Measurements from ENCODE around the gene PIK3CA.
"Not testable (repeated sequence)": the region's sequence is repeated elsewhere in the genome, so short reads cannot be mapped to it uniquely, and the experiment has no call there.

PIK3CA gene

DNA sequence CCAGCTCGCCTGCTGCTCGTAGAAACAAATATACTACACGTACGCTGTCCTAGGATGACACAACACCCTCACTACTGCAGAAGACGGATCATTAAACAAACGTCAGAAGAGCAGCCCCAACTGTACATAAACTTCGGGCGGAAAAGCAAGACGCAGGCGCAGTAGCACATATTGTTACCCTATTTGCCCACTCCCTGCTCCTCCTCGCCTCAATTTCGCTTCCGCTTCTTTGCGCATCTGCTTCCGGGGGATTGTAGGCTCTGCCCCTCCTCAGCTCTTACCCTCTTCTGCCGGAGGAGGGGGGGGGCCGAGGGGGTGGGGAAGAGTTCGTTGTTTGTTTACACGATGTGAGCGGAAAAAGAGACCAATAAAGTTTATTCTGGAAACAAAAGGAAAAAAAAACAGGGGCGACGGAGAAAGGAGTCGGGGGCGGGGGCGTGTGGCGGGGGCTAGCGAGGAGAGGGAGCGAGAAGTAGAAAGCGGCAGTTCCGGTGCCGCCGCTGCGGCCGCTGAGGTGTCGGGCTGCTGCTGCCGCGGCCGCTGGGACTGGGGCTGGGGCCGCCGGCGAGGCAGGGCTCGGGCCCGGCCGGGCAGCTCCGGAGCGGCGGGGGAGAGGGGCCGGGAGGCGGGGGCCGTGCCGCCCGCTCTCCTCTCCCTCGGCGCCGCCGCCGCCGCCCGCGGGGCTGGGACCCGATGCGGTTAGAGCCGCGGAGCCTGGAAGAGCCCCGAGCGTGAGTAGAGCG is at the start of gene PIK3CA:
Gene PIK3CA (plus strand): TSS at position 485 of the 743 bp plus-strand sequence. CDS start 50,469 bp downstream, outside the sequence.
- Histone ChIP-seq H3K79me2 (ENCODE audit: control insufficient read depth, insufficient read depth, low read length, unreplicated experiment) (peaks cover 46% of the 10 kb centered on the region), H3K4me3 (ENCODE audit: low read depth, low read length) (peak within 1 kb of the TSS; percentile 99), H3K4me1 (ENCODE audit: control insufficient read depth, insufficient read depth, low read length, unreplicated experiment) (peaks cover 16% of the 10 kb centered on the region), H3K27me3 (ENCODE audit: insufficient read depth, low read length) (no peaks in the 10 kb centered on the region), H3K27ac (ENCODE audit: low read depth, low read length) (peak within 1 kb of the TSS; percentile 71), H2AFZ (ENCODE audit: low read length, unreplicated experiment) (peak within 1 kb of the TSS; percentile 99), H3K36me3 (ENCODE audit: insufficient read depth, low read length) (no peaks in the 10 kb centered on the region)

DNA sequence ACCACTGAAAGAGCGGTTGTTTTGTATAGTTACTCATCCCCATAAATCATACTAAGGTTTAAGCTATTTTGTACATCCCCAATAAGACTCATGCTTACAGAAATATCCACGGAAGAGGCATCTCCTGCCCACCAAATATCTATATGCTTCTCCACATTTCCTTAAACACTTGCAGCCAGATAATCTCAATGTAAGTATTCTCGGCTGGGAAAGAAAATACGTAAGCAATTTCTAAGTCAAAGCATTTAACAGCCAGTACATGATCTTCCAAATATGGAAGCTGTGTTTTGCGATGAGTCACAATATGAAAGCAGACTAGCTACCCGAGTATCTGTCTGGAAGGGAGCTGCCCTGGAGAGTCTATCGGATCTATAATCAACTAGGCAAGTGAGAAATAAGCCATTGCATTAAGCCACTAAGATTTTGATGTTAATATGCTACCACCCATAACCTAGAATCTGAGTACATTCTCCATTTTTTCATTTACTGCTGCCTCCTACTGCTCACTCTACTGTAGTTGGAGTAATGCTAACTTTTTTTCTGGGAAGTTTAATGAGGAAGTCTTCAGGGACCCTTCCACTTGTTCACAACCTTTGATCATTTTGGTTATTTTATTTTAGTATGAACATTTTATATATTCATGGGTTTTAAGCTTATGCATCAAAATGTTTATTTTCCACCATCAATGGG is 49.6 kb upstream of the PIK3CA start:
- H3K27ac ChIP-seq (ENCODE audit: low read depth, low read length): no peak overlapping the region
- peak overlapping the region; percentile 48 for H3K4me3 ChIP-seq (ENCODE audit: low read depth, low read length)
- no peaks in the 10 kb centered on the region for H3K36me3 ChIP-seq (ENCODE audit: insufficient read depth, low read length)
- no peaks in the 10 kb centered on the region for H3K79me2 ChIP-seq (ENCODE audit: control insufficient read depth, insufficient read depth, low read length, unreplicated experiment)
- no peaks in the 10 kb centered on the region for H3K27me3 ChIP-seq (ENCODE audit: insufficient read depth, low read length)
- peaks cover 12% of the 10 kb centered on the region for H3K4me1 ChIP-seq (ENCODE audit: control insufficient read depth, insufficient read depth, low read length, unreplicated experiment)
- peak overlapping the region; percentile 14 for H2AFZ ChIP-seq (ENCODE audit: low read length, unreplicated experiment)

DNA sequence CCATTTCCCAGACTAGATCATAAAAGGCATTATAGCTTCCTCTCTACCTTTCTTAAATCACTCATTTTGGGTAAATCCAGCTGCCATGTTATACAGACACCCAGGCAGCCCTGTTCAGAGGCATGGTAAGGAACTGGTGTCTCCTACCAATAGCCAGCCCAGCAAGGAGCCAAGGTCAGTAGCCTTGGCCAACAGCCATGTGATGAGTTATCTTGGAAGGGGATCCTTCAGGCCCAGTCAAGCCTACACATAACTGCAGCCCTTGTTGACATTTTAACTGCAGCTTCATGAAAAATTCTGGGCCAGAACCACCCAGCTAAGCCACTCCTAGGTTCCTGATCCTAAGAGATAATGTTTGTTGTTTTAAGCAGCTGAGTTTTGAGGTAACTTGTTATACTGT is 47.5 kb upstream of the PIK3CA start:
- H3K36me3 ChIP-seq (ENCODE audit: insufficient read depth, low read length): no peaks in the 10 kb centered on the region
- H3K27ac ChIP-seq (ENCODE audit: low read depth, low read length): no peak overlapping the region
- H3K27me3 ChIP-seq (ENCODE audit: insufficient read depth, low read length): no peaks in the 10 kb centered on the region
- H3K79me2 ChIP-seq (ENCODE audit: control insufficient read depth, insufficient read depth, low read length, unreplicated experiment): no peaks in the 10 kb centered on the region
- no peak overlapping the region for H3K4me3 ChIP-seq (ENCODE audit: low read depth, low read length)
- peaks cover 12% of the 10 kb centered on the region for H3K4me1 ChIP-seq (ENCODE audit: control insufficient read depth, insufficient read depth, low read length, unreplicated experiment)
- peak overlapping the region; percentile 57 for H2AFZ ChIP-seq (ENCODE audit: low read length, unreplicated experiment)

DNA sequence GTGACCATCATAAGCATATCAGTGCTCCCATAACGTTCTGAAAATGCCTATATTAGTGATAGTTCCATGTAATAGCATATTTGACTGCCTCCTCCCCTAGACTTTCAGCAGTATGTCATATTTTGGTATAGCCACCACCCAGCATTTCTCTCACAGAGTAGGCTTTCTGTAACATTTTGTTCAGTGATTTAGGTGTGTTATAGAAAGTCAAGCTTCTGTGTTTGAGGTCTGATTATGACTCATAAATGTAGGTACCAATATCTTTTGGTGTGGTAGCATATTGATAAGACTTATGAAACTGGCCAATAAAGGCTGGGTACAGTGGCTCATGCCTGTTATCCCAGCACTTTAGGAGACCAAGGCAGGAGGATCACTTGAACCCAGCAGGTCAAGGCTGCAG is 42.3 kb upstream of the PIK3CA start:
- H3K79me2 ChIP-seq (ENCODE audit: control insufficient read depth, insufficient read depth, low read length, unreplicated experiment): no peaks in the 10 kb centered on the region
- no peaks in the 10 kb centered on the region for H3K36me3 ChIP-seq (ENCODE audit: insufficient read depth, low read length)
- H3K27me3 ChIP-seq (ENCODE audit: insufficient read depth, low read length): no peaks in the 10 kb centered on the region
- no peak overlapping the region for H2AFZ ChIP-seq (ENCODE audit: low read length, unreplicated experiment)
- H3K27ac ChIP-seq (ENCODE audit: low read depth, low read length): no peak overlapping the region
- H3K4me3 ChIP-seq (ENCODE audit: low read depth, low read length): no peak overlapping the region
- peaks cover 10% of the 10 kb centered on the region for H3K4me1 ChIP-seq (ENCODE audit: control insufficient read depth, insufficient read depth, low read length, unreplicated experiment)

DNA sequence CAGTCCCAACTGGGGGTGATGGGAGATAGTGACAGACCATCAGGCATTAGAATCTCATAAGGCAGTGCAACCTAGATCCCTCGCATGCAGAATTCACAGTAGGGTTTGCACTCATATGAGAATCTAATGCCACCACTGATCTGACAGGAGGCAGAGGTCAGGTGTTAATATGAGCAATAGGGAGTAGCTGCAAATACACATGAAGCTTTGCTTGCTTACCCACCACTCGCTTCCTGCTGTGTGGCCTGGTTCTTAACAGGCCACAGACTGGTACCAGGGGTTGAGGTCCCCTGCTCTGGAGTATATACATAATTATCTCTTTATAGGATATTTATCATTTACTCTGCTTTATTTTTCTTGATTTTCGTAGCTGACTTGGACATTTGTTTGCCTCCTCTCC is 40.5 kb upstream of the PIK3CA start:
- Histone ChIP-seq H2AFZ (ENCODE audit: low read length, unreplicated experiment) (no peak overlapping the region), H3K79me2 (ENCODE audit: control insufficient read depth, insufficient read depth, low read length, unreplicated experiment) (no peaks in the 10 kb centered on the region), H3K27ac (ENCODE audit: low read depth, low read length) (no peak overlapping the region), H3K4me1 (ENCODE audit: control insufficient read depth, insufficient read depth, low read length, unreplicated experiment) (peaks cover 9% of the 10 kb centered on the region), H3K36me3 (ENCODE audit: insufficient read depth, low read length) (no peaks in the 10 kb centered on the region), H3K27me3 (ENCODE audit: insufficient read depth, low read length) (no peaks in the 10 kb centered on the region), H3K4me3 (ENCODE audit: low read depth, low read length) (no peak overlapping the region)

DNA sequence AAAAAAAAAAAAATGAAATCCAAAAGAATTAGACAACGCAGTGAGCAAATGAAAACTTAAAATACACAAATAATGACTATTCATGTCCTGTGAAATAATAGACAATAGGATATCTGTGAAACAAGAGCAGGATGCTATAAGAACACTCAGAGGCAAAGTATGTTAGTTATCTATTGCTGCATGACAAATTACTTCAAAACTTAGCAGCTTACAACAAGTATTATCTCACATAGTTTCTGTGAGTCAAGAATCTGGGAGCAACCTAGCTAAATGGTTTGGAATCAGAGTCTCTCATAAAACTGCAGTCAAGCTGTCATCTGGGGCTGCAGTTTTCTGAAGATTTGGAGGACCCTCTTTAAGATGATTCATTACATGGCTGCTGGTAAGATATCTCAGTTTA is 40.1 kb upstream of the PIK3CA start:
- Histone ChIP-seq H3K79me2 (ENCODE audit: control insufficient read depth, insufficient read depth, low read length, unreplicated experiment) (no peaks in the 10 kb centered on the region), H3K27me3 (ENCODE audit: insufficient read depth, low read length) (no peaks in the 10 kb centered on the region), H3K4me1 (ENCODE audit: control insufficient read depth, insufficient read depth, low read length, unreplicated experiment) (peaks cover 9% of the 10 kb centered on the region), H3K36me3 (ENCODE audit: insufficient read depth, low read length) (no peaks in the 10 kb centered on the region), H3K4me3 (ENCODE audit: low read depth, low read length) (no peak overlapping the region), H3K27ac (ENCODE audit: low read depth, low read length) (peak overlapping the region; percentile 37), H2AFZ (ENCODE audit: low read length, unreplicated experiment) (no peak overlapping the region)

DNA sequence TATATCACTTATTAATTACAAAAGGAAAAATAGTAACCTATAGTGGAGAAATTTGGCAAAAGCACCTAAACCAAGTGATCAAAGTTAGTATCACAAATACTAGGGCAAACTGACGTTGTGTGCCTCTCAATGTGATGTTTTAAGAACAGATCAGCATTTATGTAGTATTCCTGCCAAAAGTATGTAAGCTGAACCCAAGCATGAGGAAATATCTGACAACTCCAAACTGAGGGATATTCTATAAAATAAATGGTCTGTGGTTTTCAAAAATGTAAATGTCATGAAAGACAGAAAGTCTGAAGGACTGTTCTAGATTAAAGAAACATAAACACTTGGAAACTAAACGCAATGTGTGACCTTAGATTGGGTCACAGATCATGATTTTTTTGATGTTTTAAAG is 34.3 kb upstream of the PIK3CA start:
- Histone ChIP-seq H3K4me1 (ENCODE audit: control insufficient read depth, insufficient read depth, low read length, unreplicated experiment) (peaks cover 8% of the 10 kb centered on the region), H2AFZ (ENCODE audit: low read length, unreplicated experiment) (no peak overlapping the region), H3K27ac (ENCODE audit: low read depth, low read length) (no peak overlapping the region), H3K27me3 (ENCODE audit: insufficient read depth, low read length) (no peaks in the 10 kb centered on the region), H3K4me3 (ENCODE audit: low read depth, low read length) (no peak overlapping the region), H3K79me2 (ENCODE audit: control insufficient read depth, insufficient read depth, low read length, unreplicated experiment) (no peaks in the 10 kb centered on the region), H3K36me3 (ENCODE audit: insufficient read depth, low read length) (no peaks in the 10 kb centered on the region)

DNA sequence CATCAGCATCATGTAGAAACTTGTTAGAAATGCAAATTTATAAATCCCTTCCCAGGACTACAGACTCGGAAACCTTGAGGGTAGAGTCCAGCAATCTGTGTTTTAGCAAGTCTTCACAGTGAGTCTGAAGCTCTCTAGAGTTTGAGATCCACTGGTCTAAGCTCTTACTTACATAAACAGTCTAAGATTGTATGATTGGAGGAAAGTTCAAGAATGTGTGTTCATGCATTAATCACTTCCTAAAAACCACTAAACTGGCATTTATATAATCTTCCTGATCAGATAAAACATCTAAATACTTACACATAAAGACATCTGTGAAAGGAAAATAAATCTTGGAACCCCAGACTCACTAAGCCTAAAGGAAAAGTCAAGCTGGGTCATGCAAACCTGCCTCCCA is 32.7 kb upstream of the PIK3CA start:
- not testable (repeated sequence) for H3K27ac ChIP-seq (ENCODE audit: low read depth, low read length); H3K36me3 ChIP-seq (ENCODE audit: insufficient read depth, low read length); H3K27me3 ChIP-seq (ENCODE audit: insufficient read depth, low read length); H3K4me3 ChIP-seq (ENCODE audit: low read depth, low read length); H2AFZ ChIP-seq (ENCODE audit: low read length, unreplicated experiment); H3K79me2 ChIP-seq (ENCODE audit: control insufficient read depth, insufficient read depth, low read length, unreplicated experiment); H3K4me1 ChIP-seq (ENCODE audit: control insufficient read depth, insufficient read depth, low read length, unreplicated experiment)

DNA sequence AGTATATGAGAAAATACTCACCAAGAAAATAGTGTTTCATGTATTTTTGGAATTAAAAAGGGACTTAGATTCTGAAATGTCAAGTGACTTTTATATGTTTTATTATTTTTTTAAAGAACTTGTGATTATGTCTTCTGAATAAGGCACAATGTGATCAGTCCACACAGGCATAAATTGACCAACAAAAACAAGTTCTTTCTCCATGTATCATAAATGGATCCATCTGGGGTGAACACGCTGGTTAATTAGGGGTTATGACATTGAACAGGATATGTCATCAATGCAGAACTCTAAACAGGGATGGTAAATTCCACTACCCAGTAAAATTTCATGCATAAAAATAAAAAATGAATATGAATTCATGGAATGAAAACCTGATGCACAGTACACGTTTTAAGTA is 31.3 kb upstream of the PIK3CA start:
- H3K79me2 ChIP-seq (ENCODE audit: control insufficient read depth, insufficient read depth, low read length, unreplicated experiment): no peaks in the 10 kb centered on the region
- H3K4me3 ChIP-seq (ENCODE audit: low read depth, low read length): no peak overlapping the region
- no peaks in the 10 kb centered on the region for H3K27me3 ChIP-seq (ENCODE audit: insufficient read depth, low read length)
- no peak overlapping the region for H2AFZ ChIP-seq (ENCODE audit: low read length, unreplicated experiment)
- H3K27ac ChIP-seq (ENCODE audit: low read depth, low read length): no peak overlapping the region
- peaks cover 8% of the 10 kb centered on the region for H3K4me1 ChIP-seq (ENCODE audit: control insufficient read depth, insufficient read depth, low read length, unreplicated experiment)
- no peaks in the 10 kb centered on the region for H3K36me3 ChIP-seq (ENCODE audit: insufficient read depth, low read length)

DNA sequence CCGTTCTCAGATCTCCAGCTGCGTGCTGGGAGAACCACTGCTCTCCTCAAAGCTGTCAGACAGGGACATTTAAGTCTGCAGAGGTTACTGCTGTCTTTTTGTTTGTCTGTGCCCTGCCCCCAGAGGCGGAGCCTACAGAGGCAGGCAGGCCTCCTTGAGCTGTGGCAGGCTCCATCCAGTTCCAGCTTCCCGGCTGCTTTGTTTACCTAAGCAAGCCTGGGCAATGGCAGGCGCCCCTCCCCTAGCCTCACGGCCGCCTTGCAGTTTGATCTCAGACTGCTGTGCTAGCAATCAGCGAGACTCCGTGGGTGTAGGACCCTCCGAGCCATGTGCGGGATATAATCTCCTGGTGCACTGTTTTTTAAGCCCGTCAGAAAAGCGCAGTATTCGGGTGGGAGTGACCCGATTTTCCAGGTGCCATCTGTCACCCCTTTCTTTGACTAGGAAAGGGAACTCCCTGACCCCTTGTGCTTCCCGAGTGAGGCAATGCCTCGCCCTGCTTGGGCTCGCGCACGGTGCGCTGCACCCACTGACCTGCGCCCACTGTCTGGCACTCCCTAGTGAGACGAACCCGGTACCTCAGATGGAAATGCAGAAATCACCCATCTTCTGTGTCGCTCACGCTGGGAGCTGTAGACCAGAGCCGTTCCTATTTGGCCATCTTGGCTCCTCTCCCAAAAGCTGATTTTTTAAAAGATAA is 15.8 kb upstream of the PIK3CA start:
- not testable (repeated sequence) for H3K4me1 ChIP-seq (ENCODE audit: control insufficient read depth, insufficient read depth, low read length, unreplicated experiment); H3K4me3 ChIP-seq (ENCODE audit: low read depth, low read length)

More for the DNA sequence above, 15.8 kb upstream of the PIK3CA start:
- H3K79me2 ChIP-seq (ENCODE audit: control insufficient read depth, insufficient read depth, low read length, unreplicated experiment); H3K27me3 ChIP-seq (ENCODE audit: insufficient read depth, low read length); H3K27ac ChIP-seq (ENCODE audit: low read depth, low read length); H2AFZ ChIP-seq (ENCODE audit: low read length, unreplicated experiment); H3K36me3 ChIP-seq (ENCODE audit: insufficient read depth, low read length): not testable (repeated sequence)
